ENCODE measurements around the gene KCNQ1.

- TF ChIP-seq, protein P1, sequence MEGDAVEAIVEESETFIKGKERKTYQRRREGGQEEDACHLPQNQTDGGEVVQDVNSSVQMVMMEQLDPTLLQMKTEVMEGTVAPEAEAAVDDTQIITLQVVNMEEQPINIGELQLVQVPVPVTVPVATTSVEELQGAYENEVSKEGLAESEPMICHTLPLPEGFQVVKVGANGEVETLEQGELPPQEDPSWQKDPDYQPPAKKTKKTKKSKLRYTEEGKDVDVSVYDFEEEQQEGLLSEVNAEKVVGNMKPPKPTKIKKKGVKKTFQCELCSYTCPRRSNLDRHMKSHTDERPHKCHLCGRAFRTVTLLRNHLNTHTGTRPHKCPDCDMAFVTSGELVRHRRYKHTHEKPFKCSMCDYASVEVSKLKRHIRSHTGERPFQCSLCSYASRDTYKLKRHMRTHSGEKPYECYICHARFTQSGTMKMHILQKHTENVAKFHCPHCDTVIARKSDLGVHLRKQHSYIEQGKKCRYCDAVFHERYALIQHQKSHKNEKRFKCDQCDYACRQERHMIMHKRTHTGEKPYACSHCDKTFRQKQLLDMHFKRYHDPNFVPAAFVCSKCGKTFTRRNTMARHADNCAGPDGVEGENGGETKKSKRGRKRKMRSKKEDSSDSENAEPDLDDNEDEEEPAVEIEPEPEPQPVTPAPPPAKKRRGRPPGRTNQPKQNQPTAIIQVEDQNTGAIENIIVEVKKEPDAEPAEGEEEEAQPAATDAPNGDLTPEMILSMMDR (IDR thresholded peaks at IDR 0.05) = no peak
- TF ChIP-seq POLR2AphosphoS5 (IDR thresholded peaks at IDR 0.05) = no peak
Observed at GRCh38 chr11:2671748-2672147, 226.9 kb downstream of the KCNQ1 start.
